CD4-positive, alpha-beta T cell (primary cell): ENCODE data around the gene SLFN14. TPM values are rescaled to one million over a fixed set of nuclear protein-coding genes. Genes with fewer than 3 reads are reported as not detected.
A peak's percentile ranks its signal among the peaks of the same experiment; 100 is the strongest.

ENCODE experiments used
- ATAC-seq: fragments of 200-7000 bp; cut with Tn5 transposase; one replicate; pipeline ENCODE4 v1.10.0; 2022; ENCODE audit warnings: mild to moderate bottlenecking; ENCODE audit not compliant: poor library complexity
- CTCF ChIA-PET: fragments of 350-600 bp; sonication (Branson Sonifier 250); formaldehyde crosslinking; loops from one replicate; lab custom pipeline; 2021; ENCODE audit warnings: antibody characterized with exemption, inconsistent platforms; lab: Charles Lee
- POLR2A ChIA-PET: fragments of 350-600 bp; sonication (Branson Sonifier 250); formaldehyde crosslinking; loops from one replicate; lab custom pipeline; 2021; ENCODE audit warnings: antibody characterized with exemption, inconsistent platforms; lab: Charles Lee
- DNase-seq, 14 experiments: peaks; one replicate each; pipeline ENCODE4 v3.0.0-alpha.2; 2013 to 2020; ENCODE audit warnings: mixed read lengths in 2 of 14
- H3K27ac ChIP-seq, 2 donors: one replicate each; pipeline versions ENCODE4 v1.5.1 to v1.7.0; 2013; ENCODE audit warnings: low read length in 2 of 2, low read depth in 1 of 2, mild to moderate bottlenecking in 1 of 2
- H3K27me3 ChIP-seq, 2 experiments: 1 replicate in 1 of 2; 2 replicates in 1 of 2; pipeline versions ENCODE4 v1.6.1 to v1.7.0; 2013; ENCODE audit warnings: low read length in 2 of 2, control low read depth in 1 of 2, mild to moderate bottlenecking in 1 of 2, moderate library complexity in 1 of 2; ENCODE audit not compliant: insufficient read depth in 2 of 2, control insufficient read depth in 1 of 2
- H3K36me3 ChIP-seq: one replicate; pipeline ENCODE4 v1.6.1; 2013; ENCODE audit warnings: low read length, control low read depth; ENCODE audit not compliant: insufficient read depth
- H3K4me1 ChIP-seq: one replicate; pipeline ENCODE4 v1.6.1; 2013; ENCODE audit warnings: low read length, control low read depth; ENCODE audit not compliant: insufficient read depth
- H3K4me3 ChIP-seq: one replicate; pipeline ENCODE4 v1.5.1; 2013; ENCODE audit warnings: mild to moderate bottlenecking, low read length, moderate library complexity
- H3K9me3 ChIP-seq, 2 experiments: 1 replicate in 1 of 2; 2 replicates in 1 of 2; pipeline versions ENCODE4 v1.6.1 to v1.7.0; 2013; ENCODE audit warnings: low read length in 2 of 2, mild to moderate bottlenecking in 2 of 2, control low read depth in 1 of 2, moderate library complexity in 1 of 2; ENCODE audit not compliant: control insufficient read depth in 1 of 2, insufficient read depth in 1 of 2
- H3K27ac Mint-ChIP-seq: one replicate; pipeline ENCODE4 v1.8.0; 2020; ENCODE audit warnings: mixed read lengths
- H3K27me3 Mint-ChIP-seq: one replicate; pipeline ENCODE4 v1.8.0; 2021; ENCODE audit warnings: mixed read lengths
- H3K36me3 Mint-ChIP-seq: one replicate; pipeline ENCODE4 v1.8.0; 2021; ENCODE audit warnings: low read depth, mixed read lengths
- H3K4me1 Mint-ChIP-seq: one replicate; pipeline ENCODE4 v1.8.0; 2021; ENCODE audit warnings: low read depth, mixed read lengths
- H3K4me3 Mint-ChIP-seq: one replicate; pipeline ENCODE4 v1.8.0; 2020; ENCODE audit warnings: mild to moderate bottlenecking, mixed read lengths
- H3K9me3 Mint-ChIP-seq: one replicate; pipeline ENCODE4 v1.8.0; 2020; ENCODE audit warnings: mixed read lengths
- intact Hi-C, 2 experiments: fragments of 100-400 bp; cut with DNase I in 1 of 2; cut with micrococcal nuclease in 1 of 2; formaldehyde crosslinking; loops; one replicate each; pipeline versions ENCODE4 v1.15.1 to v1.9.0; 2023 to 2025; cut with DNase I, micrococcal nuclease
- total RNA-seq, 174 experiments: library from RNA in 2 of 174; stranded (reverse) in 2 of 174; gene quantifications; one replicate each; pipeline ENCODE4 v1.2.3 and lab custom pipeline; 2021 to 2026
- TF ChIP-seq, protein P1 (sequence below): fragments of 200-600 bp; IDR thresholded peaks from one replicate; pipeline ENCODE4 v1.8.0; 2022; ENCODE audit warnings: antibody characterized with exemption, mild to moderate bottlenecking

SLFN14 gene
- total RNA-seq, 2 experiments from 2014 or later: not detected

DNA sequence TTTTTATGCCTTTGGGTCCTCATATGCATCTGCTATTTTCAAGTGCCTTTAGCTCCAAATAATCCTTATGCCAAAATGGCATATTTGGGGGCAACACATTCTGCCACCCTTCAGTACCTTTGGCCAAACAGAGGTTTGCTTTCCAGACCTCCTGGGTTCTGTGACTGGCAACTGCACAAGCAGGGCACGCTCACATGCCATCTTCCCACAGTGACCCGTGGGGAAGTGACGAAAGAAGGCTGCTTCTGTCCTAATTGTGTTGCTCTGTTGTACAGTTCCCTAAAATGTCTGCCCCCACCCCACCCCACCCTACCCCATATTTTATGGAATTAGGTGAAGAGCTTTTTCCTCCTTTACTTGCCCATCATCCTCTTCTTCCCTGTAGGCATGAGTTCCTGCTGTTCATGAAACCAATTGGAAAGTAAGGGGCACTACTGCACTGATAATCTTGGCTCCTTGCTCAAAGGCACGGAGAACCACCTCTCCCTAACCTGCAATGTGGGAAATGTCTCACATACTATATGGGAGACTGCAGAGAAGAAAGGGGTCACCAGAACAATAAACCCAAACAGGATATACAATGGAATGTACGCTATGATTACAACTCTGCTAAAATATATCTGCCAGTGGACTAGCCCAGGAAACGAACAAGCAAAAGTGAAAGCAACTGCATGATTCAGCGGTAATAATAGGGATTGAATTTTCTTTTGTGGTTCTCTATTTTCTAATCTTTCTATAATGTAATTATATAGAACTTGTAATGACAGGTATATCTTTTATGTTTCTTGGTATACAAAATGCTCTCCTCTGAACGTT, 19.8 kb downstream of the SLFN14 start:
- Histone ChIP-seq H3K27ac (peak overlapping the region; percentile 67 to 85), H3K9me3 (no peaks in the 10 kb centered on the region), H3K4me3 (peak overlapping the region; percentile 56), H3K4me1 (peaks cover 23% of the 10 kb centered on the region), H3K36me3 (no peaks in the 10 kb centered on the region), H3K27me3 (no peaks in the 10 kb centered on the region)
- H3K4me3 Mint-ChIP-seq: peak overlapping the region; percentile 93
- peak; percentile 47 for ATAC-seq
- H3K4me1 Mint-ChIP-seq: peaks cover 60% of the 10 kb centered on the region
- peak in 7 of 14 experiments; percentile 21 to 83 (median 59) for DNase-seq
- ChIA-PET POLR2A (interaction anchor here (0.8 to 7.8 kb wide), 10 partner anchors 37 to 379 kb away, joined by 3 to 84 read pairs (median 6); partner anchors contain the start of genes PEX12 and SLFN5), CTCF (interaction anchor here (0.9 to 1.2 kb wide), 2 partner anchors 38 to 228 kb away, joined by 3 read pairs; partner anchors contain the start of gene PEX12)
- TF ChIP-seq, protein P1, sequence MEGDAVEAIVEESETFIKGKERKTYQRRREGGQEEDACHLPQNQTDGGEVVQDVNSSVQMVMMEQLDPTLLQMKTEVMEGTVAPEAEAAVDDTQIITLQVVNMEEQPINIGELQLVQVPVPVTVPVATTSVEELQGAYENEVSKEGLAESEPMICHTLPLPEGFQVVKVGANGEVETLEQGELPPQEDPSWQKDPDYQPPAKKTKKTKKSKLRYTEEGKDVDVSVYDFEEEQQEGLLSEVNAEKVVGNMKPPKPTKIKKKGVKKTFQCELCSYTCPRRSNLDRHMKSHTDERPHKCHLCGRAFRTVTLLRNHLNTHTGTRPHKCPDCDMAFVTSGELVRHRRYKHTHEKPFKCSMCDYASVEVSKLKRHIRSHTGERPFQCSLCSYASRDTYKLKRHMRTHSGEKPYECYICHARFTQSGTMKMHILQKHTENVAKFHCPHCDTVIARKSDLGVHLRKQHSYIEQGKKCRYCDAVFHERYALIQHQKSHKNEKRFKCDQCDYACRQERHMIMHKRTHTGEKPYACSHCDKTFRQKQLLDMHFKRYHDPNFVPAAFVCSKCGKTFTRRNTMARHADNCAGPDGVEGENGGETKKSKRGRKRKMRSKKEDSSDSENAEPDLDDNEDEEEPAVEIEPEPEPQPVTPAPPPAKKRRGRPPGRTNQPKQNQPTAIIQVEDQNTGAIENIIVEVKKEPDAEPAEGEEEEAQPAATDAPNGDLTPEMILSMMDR: no peak
- no peaks in the 10 kb centered on the region for H3K9me3 Mint-ChIP-seq
- H3K36me3 Mint-ChIP-seq: peaks cover 5% of the 10 kb centered on the region
- H3K27me3 Mint-ChIP-seq: no peaks in the 10 kb centered on the region
- H3K27ac Mint-ChIP-seq: peak overlapping the region; percentile 82
- intact Hi-C loops: loop anchor here in 1 of 2 experiments (5.0 to 10.0 kb wide), 2 partner anchors 207 to 1116 kb away; no protein-coding TSS in a partner anchor

DNA sequence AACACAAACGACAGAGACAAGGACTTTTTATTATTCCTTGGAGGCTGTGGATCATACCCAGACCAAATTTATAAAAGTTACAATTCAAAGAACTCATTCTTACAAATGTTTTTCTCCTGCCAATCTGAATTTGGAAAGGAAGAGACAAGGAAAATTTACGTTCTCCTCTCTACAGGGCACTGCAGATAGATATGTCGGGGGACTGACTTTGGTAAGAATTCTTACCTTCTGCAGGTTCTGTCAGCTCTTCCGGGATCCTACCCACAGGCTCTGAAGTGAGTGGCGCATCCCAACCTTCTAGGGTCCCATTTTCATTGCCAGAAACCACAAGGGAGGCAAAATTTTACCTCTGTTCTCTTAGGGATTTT, 21.0 kb downstream of the SLFN14 start:
- H3K4me3 ChIP-seq: peak overlapping the region; percentile 26
- Mint-ChIP-seq H3K27me3 (no peaks in the 10 kb centered on the region), H3K36me3 (peaks cover 5% of the 10 kb centered on the region), H3K4me3 (peak overlapping the region; percentile 83), H3K27ac (peak overlapping the region; percentile 82), H3K9me3 (no peaks in the 10 kb centered on the region), H3K4me1 (peaks cover 63% of the 10 kb centered on the region)
- H3K27ac ChIP-seq: peak overlapping the region; percentile 38 to 85
- POLR2A ChIA-PET: interaction anchor here (0.7 to 8.1 kb wide), 18 partner anchors 13 to 493 kb away, joined by 3 to 153 read pairs (median 4); partner anchors contain the start of genes AP2B1, NLE1, PEX12 and SLFN11
- H3K9me3 ChIP-seq: no peaks in the 10 kb centered on the region
- H3K36me3 ChIP-seq: no peaks in the 10 kb centered on the region
- TF ChIP-seq, protein P1: peak; percentile 14
- ATAC-seq: no peak
- CTCF ChIA-PET: interaction anchor here (0.6 to 2.3 kb wide), 33 partner anchors 10 to 450 kb away, joined by 3 to 47 read pairs (median 4); partner anchors contain the start of genes NLE1, PEX12 and SLFN5
- peaks cover 31% of the 10 kb centered on the region for H3K4me1 ChIP-seq
- no peaks in the 10 kb centered on the region for H3K27me3 ChIP-seq
- peak in 1 of 14 experiments; percentile 22 for DNase-seq
- intact Hi-C loops: loop anchor here (1.0 to 10.0 kb wide), 9 partner anchors 52 to 1115 kb away; partner anchors contain the start of genes SLFN11 (in 1 of the 2) and SLFN12 (in 1 of the 2)

DNA sequence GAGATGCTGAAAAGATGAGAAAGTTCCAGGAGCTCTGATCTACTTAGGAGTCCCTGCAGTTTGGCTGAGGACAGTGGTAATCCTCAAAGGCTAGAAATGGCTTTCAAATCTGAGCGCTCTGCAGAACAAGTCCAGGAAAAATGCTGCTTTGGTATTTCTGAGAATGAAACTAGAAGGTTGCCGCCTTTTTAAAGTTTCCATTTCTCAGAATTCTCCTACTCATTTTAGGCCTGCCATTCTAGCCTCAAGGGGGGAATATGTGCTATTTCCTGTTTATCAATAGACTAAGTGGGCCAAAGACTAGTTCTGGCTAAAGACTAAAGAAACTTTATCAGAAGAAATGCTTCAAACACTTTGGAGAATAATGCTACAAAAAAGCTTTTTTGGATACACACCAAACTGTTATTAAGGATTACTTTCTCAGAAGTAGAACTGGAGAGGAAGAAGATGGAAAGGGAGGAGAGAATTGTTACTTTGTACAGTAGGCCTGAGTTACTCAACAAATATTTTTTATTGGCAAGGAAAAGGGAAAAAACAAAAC, 22.9 kb downstream of the SLFN14 start, which contains the start of gene SLFN12L:
TSS of gene SLFN12L (minus strand) at position 78 of the 541 bp plus-strand sequence. CDS start 15,314 bp downstream, outside the sequence.
- CTCF ChIA-PET: interaction anchor here (1.4 to 4.6 kb wide), 5 partner anchors 41 to 226 kb away, joined by 3 to 57 read pairs (median 9); partner anchors contain the start of gene PEX12
- POLR2A ChIA-PET: interaction anchor here (0.6 to 8.1 kb wide), 17 partner anchors 16 to 487 kb away, joined by 3 to 153 read pairs (median 7); partner anchors contain the start of genes PEX12, RAD51D, SLFN11 and SLFN13
- H3K4me3 Mint-ChIP-seq: peak within 1 kb of the TSS; percentile 91

More for the DNA sequence above, 22.9 kb downstream of the SLFN14 start, which contains the start of gene SLFN12L:
- H3K27me3 Mint-ChIP-seq: no peaks in the 10 kb centered on the region
- Histone ChIP-seq H3K36me3 (no peaks in the 10 kb centered on the region), H3K27me3 (no peaks in the 10 kb centered on the region), H3K27ac (peak within 1 kb of the TSS; percentile 58 to 86), H3K4me1 (peaks cover 42% of the 10 kb centered on the region), H3K4me3 (peak within 1 kb of the TSS; percentile 61), H3K9me3 (no peaks in the 10 kb centered on the region)
- DNase-seq (peak in 4 of 14 experiments; percentile 34 to 88 (median 56)), ATAC-seq (peak; percentile 9)
- H3K27ac Mint-ChIP-seq: peak within 1 kb of the TSS; percentile 82
- TF ChIP-seq, protein P1: no peak
- H3K9me3 Mint-ChIP-seq: no peaks in the 10 kb centered on the region
- intact Hi-C loops: loop anchor here (2.0 to 5.0 kb wide), 5 partner anchors 50 to 293 kb away; partner anchors contain the start of genes SLFN11 (in 1 of the 2) and SLFN12 (in 1 of the 2)
- peaks cover 66% of the 10 kb centered on the region for H3K4me1 Mint-ChIP-seq
- peaks cover 9% of the 10 kb centered on the region for H3K36me3 Mint-ChIP-seq
